ENCODE measurements around the gene TRAF4.
"Not testable (repeated sequence)": the region's sequence is repeated elsewhere in the genome, so short reads cannot be mapped to it uniquely, and the experiment has no call there.

The TRAF4 gene

GRCh38 chr17:28749516-28750177 is 5.8 kb downstream of the TRAF4 start:
- DNase-seq: no peak

- DNase-seq: peak; percentile 28
These were observed 6.6 kb downstream of the TRAF4 start for GRCh38 chr17:28750178-28751047.

DNA sequence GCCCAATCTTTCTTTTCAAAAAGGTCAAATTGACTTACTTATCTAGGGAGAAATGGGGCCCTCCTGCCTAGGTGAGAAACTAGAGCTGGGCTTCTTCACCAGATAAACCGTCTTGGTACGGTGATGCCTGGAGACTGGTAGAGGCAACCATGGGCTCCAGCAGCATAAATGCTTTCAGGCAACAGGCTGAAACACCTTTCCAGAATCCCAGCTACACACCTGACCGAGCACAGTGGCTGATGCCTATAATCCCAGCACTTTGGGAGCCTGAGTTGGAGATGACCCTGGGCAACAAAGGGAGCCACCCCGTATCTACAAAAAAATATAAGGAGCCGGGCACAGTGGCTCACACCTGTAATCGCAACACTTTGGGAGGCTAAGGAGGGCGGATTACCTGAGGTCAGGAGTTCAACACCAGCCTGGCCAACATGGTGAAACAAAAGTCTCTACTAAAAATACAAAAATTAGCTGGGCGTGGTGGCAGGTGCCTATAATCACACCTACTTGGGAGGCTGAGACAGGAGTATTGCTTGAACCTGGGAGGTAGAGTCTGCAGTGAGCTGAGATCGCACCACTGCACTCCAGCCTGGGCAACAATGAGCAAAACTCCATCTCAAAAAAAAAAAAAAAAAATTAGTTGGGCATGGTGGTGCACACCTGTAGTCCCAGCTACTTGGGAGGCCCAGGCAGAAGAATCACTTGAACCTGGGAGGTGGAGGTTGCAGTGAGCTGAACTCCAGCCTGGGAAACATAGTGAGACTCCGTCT is 8.0 kb downstream of the TRAF4 start:
- DNase-seq: no peak

DNA sequence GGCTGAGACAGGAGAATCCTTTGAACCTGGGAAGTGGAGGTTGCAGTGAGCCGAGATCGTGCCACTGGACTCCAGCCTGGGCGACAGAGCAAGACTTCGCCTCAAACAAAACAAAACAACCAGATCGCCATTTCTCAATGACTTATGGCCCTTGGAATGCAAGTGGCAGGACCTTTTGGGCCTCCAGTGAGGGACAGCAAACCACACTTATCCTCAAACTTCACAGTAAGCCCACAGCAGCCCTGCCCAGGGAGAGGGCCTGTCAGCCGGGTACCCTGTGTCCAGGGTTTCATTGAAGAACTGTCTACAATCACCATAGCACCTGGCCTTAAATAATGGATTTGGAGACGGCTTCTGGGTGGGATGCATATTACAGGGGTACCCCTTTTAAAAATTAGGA is 11.7 kb downstream of the TRAF4 start:
- DNase-seq: no peak

DNA sequence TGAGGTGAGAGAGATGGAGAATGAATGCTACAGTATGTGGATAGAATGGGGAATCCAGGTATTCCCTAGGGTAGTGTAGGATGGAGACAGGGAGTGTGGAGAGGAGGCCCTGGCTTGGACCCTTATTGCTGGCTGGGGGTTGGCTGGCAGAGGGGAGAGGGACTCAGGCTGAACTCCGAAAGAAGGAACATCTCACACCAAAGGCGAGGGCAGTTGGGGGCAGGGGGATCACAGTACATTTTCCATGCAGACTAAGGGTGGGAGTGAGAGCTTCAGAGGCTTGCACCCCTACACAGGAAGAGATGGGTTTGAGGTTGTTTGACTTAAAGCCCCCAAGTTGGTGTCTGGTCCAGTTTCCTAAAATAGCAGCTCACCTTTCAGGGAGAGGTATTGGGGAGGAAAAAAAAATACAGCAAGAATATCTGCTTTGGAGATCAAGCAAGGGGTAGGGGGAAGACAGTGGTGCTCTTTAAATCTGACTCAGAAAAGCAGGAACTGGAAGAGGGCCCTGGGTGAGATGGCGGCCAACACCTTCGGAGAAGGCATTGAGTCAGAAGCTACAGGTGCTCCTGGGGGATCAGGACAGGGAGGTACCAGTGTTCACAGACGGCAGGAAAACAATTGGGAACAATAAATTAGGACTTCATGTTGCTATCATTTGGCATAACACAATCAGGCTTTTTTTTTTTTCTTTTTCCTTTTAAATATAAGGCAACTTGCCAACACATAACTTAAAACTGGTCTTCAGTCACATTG is 12.4 kb downstream of the TRAF4 start:
- DNase-seq: no peak

DNA sequence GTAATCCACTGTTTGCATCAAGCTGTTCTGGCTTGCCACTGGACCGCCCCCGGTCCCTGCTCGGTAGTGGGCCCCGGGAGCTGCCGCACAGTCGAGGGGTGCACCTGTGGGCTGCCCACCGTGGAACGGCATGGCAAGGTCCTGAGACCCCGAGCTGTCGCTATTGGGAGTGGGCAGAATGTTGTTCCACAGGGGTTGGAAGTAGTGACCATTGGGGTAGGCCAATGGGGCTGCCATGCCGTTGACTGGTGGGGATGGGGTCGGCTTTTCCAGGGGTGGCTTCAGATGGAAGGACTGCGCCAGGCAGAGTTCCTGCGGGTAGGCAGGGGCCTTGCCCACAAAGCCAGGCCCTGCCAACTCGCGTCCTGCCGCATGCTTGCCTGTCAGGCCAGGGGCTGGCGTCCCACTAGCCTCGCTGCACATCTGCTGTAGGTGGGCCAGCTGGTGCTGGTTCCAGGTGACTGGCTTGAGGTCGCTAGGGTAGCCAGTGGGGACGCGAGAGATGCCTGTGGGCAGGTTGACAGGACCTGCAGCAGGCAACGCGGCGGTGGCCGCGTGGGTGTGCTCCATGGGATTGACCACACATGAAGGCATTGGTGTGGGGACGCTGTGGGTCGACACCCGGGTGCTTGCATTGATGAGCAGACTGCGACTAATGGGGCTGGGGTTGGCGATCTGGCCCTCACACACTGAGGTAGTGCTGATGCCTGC is 14.8 kb downstream of the TRAF4 start:
- DNase-seq: no peak

GRCh38 chr17:28759256-28759865 is 15.6 kb downstream of the TRAF4 start:
- no peak for DNase-seq

DNA sequence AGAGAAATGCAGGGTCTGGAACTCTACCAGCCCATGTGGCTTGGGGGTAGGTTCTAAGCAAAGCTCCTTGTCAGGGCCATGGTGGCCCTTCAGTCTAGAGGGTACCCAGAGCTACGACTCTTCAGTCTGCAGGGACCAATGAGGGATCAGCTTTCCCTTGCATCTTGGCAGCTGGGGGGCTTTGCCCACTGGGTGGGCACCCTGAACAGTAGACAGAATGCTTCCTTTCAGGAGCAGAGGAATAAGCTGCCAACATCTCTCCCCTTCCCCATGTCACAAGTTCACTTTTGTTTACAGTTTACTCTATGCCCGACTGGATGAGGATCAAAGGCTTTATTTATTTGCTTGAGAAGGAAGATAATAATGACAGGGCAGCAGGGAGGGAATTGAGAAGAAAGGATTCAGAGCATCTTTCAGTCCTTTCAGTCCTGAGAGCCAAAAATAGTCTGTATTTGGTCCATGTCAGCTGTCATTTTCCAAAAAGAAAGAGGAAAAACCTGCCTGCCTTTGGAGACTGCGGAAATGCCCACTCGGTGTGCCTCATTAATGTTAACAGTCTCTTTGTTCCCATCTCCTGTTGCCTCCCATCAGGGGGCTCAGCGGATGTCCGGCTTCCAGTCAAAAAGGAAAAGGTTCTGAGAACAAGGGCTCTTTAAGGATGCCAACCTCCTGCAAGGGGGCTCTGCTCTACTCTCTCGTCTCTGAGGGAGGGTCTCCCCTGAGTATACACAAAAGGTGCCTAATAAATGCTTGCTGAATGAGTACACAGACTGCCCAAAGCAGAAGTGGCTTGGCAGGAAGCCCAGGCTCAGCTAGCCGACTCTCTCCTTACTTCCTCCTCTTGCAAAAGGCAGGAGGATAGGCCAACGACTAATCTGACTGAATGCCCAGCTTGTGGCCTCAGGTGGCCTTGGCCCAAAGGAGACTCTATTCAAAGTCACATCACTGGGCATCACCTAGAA is 17.1 kb downstream of the TRAF4 start:
- peak; percentile 53 for DNase-seq

- no peak for DNase-seq
These were observed 19.5 kb downstream of the TRAF4 start for GRCh38 chr17:28763137-28763799.

DNA sequence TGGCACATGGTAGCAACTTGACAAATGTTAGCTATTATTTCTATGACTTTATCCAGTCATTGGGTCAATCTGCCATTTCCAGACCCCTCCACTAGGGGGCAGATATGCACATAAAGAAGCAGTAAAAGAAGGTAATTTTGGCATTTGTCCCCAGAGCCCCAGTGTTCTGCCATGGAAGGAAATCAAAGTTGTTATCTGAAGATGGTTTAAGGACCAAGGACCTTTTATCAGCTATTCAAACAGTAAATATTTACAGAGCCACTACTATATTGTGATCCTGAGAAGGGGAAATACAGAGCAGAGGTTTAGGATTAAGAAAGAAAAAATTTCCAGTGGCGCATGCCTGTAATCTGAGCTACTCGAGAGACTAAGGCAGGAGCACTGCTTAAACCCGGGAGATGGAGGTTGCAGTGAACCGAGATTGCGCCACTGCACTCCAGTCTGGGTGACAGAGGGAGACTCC is 20.0 kb downstream of the TRAF4 start:
- DNase-seq: peak; percentile 1

GRCh38 chr17:28765038-28765437 is 21.2 kb downstream of the TRAF4 start:
- no peak for DNase-seq

DNA sequence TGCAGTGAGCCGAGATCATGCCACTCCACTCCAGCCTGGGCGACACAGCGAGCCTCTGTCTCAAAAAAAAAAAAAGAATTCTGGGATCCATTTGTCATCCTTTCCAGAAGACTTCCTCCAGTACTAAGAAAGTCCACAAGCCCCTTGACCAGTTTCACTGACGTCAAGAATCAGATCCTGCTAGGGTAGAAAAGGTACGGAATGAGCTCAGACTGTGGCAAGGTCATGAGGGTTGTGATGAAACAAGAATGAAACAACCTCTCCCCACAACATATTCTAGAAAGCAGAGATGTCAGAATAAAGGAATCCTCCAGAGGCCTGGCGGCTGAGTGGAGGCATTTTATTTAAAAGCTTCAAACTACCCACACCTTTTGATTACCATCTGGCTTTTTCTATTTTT is 29.9 kb downstream of the TRAF4 start:
- DNase-seq: no peak

DNA sequence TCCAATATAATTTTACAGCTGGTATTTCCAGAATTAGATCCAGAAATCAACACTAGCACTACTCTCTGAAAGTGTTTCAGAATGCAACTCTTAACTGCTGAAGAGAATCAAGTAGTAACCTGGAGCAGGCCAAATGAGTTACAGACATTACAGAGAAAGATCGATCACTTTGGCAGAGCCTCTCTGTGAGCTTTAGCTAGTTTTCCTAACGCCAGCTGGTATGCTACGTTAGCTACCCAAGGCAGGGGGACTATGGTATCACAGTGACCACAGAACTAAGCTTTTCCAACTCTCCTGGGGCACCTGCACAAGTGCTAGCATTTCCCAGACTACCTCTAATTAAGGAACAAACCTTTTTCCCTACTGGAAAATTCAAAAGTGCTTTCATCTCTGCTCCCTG is 30.4 kb downstream of the TRAF4 start:
- no peak for DNase-seq

DNA sequence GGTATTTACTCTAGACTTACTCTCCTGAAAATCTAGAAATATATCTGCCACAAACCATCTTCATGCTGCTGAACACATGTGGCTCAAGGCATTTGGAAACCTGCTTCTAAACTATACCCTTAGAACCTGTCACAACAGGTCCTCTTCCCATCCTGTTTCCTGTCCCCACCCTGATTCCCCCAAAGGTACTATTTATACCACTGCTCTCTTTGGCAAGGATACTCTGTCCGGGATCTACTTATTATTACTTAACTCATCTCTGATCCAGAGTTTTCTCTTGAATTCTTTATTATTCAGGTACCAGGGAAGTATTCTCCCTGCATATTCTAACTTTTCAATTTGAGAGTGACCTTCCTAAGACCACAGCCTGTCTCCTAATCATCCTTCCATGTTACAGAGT is 33.4 kb downstream of the TRAF4 start:
- DNase-seq: no peak

- DNase-seq: not testable (repeated sequence)
These were observed 35.8 kb downstream of the TRAF4 start for GRCh38 chr17:28779601-28780000.

GRCh38 chr17:28783161-28783560 is 39.4 kb downstream of the TRAF4 start:
- no peak for DNase-seq

DNA sequence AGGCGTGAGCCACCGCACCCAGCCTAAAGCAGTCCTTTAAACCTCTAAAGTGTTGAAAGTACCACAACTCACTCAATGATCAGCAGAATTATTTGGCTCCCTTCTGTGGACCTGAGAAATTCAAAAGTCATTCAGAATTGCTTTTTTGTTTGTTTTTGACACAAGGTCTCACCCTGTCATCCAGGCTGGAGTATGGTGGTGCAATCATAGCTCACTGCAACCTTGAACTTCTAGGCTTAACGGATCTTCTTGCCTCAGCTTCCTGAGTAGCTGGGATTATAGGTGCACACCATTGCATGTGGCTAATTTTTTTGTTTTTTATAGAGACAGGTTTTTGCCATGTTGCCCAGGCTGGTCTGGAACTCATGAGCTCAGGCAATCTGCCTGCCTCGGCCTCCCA is 44.3 kb downstream of the TRAF4 start:
- peak; percentile 21 for DNase-seq

GRCh38 chr17:28792877-28793661 is 49.3 kb downstream of the TRAF4 start:
- DNase-seq: peak; percentile 41
